Psoas muscle (tissue), 8 donors: ENCODE measurements around the gene OCEL1. TPM values are rescaled to one million over a fixed set of nuclear protein-coding genes. Genes with fewer than 3 reads are reported as not detected.

ENCODE experiments used
- ATAC-seq, 4 donors: fragments of 200-7000 bp; cut with Tn5 transposase; one replicate each; pipeline ENCODE4 v1.9.1; 2020; ENCODE audit warnings: moderate library complexity in 3 of 4, mild to moderate bottlenecking in 2 of 4
- DNase-seq, 2 donors: peaks; one replicate each; pipeline ENCODE4 v3.0.0-alpha.2; 2020
- H3K27ac ChIP-seq: fragments of 200-600 bp; one replicate; pipeline ENCODE4 v1.8.0; 2022
- H3K27me3 ChIP-seq, 3 donors: fragments of 200-600 bp in 1 of 3; one replicate each; pipeline versions ENCODE4 v1.6.1 to v1.8.0; 2013 to 2022; ENCODE audit warnings: low read length in 2 of 3, mild to moderate bottlenecking in 2 of 3, moderate library complexity in 1 of 3; ENCODE audit not compliant: insufficient read depth in 3 of 3
- H3K36me3 ChIP-seq, 2 donors: fragments of 200-600 bp in 1 of 2; one replicate each; pipeline versions ENCODE4 v1.6.1 to v1.8.0; 2013 to 2022; ENCODE audit warnings: low read depth in 1 of 2, mild to moderate bottlenecking in 1 of 2, moderate library complexity in 1 of 2; ENCODE audit not compliant: insufficient read depth in 1 of 2
- H3K4me1 ChIP-seq: fragments of 200-600 bp; one replicate; pipeline ENCODE4 v1.8.0; 2022
- H3K4me3 ChIP-seq: fragments of 200-600 bp; one replicate; pipeline ENCODE4 v1.8.0; 2022; ENCODE audit warnings: mild to moderate bottlenecking
- H3K9me3 ChIP-seq: fragments of 200-600 bp; one replicate; pipeline ENCODE4 v1.8.0; 2022
- WGBS, 3 donors: extraction: QIAGEN DNeasy Blood & Tissue Kit; methylation state at CpG; one replicate each; pipeline versions ENCODE4 v1.1.6 to v1.1.7; 2013; 5-methylcytosine and 5-hydroxymethylcytosine counted together
- intact Hi-C, 2 donors: fragments of 100-400 bp; cut with DNase I; formaldehyde crosslinking; loops; one replicate each; pipeline versions ENCODE4 v1.11.0 to v1.14.2; 2022
- polyA plus RNA-seq, 3 donors: library from polyadenylated mRNA; stranded (reverse); fragments of 200-250 nt; gene quantifications; one replicate each; pipeline ENCODE4 v1.2.3, GENCODE V29; 2013
- total RNA-seq, 4 donors: library from RNA; stranded (reverse); fragmentation: NEBNext Ultra II Directional in 2 of 4; extraction: Animal tissue kit (Norgen Biotek cat#: 25700) in 2 of 4; gene quantifications; one replicate each; pipeline versions ENCODE4 v1.2.1 to v1.2.4, GENCODE V29; 2021 to 2023
- TF ChIP-seq, protein P1 (sequence below): fragments of 200-600 bp; IDR thresholded peaks from one replicate; pipeline ENCODE4 v1.8.0; 2022; ENCODE audit warnings: antibody characterized with exemption
- donor health status: healthy with polysubstance abuse.
- donor health status: DM: no; HTN: no; CAD: no; lungs with moderate emphysema.
- donor health status: Bipolar disorder and iron deficiency.
- donor health status: healthy.
- donor health status: DM: yes; HTN: yes; CAD: no.
- donor health status: DM: no; HTN: no; CAD: no.
- donor health status: DM: no; HTN: no; CAD: no.
- donor health status: DM: yes; HTN: yes; CAD: no.

The OCEL1 gene
- total and polyA plus RNA-seq, 7 donors, result 15.6 to 37.1 (median 19.6) TPM

DNA sequence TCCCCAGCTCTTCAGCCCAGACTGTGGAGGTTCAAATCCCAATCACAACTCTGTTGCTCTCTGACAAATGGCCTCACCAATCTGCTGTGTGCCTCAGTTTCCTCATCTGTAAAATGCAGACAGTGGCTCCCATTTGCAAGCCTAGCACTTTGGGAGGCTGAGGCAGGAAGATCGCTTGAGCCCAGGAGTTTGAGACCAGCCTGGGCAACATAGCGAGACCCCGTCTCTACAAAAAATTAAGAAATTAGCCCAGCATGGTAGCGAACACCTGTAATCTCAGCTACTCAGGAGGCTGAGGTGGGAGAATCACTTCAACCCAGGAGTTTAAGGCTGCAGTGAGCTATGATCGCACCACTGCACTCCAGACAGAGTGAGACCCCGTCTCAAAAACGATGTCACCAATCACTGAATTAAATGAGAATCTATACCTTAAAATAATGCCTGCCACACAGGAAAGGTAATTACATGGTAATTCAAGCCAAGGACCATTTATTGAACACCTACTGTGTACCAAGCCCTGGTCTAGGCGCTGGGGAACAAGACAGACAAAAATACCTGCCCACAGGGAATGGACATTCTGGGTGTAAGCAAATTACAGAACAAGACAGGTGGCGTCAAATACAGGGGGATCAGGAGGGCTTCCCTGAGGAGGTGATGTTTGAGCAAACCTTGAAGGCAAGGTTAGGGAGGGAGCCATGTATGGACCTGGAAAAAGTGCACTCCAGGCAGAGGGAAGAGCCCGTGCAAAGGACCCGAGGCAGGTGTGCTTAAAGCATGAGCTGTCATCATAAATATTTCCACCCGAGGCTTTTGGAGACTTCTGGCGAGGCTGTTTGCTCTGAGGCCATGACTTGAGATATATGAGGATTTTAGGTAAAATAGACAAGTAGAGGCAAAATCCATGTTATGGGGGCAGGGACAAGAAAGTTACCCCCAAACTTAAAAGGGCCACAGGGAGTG lies 12.0 kb downstream of the OCEL1 start:
- intact Hi-C loops, result no loop called here
- H3K4me1 ChIP-seq, result peaks cover 35% of the 10 kb centered on the region

DNA sequence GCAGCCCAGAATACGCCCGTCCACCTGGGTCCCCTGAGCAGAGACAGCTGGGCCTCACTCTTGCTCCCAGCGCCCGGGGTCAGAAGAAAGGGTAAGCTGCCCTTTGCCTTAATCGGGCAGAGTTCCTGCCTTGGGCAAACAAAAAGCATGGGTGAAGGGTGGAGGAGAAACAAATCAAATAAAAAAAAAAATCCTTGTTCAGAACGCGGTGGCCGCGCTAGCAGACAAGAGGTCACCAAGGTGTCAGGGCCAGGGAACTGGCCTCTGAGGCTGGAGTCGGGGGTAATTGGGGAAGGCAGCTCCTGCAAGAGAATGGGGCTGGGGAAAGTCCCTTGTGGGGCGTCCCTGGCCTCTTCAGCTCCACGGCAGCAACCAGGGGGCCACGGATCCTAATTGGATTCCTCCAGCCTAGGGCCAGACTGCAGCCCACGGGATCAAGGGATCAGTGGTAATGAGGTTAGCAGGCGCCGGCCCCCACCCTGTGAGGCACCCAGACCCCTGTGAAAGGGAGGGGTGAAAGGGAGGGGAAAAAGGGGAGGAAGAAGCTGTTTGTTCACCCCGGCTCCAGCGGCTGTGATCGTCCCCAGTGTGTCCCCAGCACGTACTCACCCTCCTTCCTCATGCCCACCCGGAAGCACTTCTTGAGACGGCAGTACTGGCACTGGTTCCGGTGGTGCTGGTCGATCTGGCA lies 14.2 kb downstream of the OCEL1 start:
- Histone ChIP-seq H3K27me3 (no peaks in the 10 kb centered on the region), H3K4me3 (no peak overlapping the region), H3K9me3 (no peaks in the 10 kb centered on the region), H3K36me3 (peaks cover 3 to 34% of the 10 kb centered on the region in 2 donors), H3K27ac (no peak overlapping the region), H3K4me1 (peaks cover 30% of the 10 kb centered on the region)
- intact Hi-C loops, result no loop called here
- no peak for ATAC-seq
- TF ChIP-seq, protein P1, sequence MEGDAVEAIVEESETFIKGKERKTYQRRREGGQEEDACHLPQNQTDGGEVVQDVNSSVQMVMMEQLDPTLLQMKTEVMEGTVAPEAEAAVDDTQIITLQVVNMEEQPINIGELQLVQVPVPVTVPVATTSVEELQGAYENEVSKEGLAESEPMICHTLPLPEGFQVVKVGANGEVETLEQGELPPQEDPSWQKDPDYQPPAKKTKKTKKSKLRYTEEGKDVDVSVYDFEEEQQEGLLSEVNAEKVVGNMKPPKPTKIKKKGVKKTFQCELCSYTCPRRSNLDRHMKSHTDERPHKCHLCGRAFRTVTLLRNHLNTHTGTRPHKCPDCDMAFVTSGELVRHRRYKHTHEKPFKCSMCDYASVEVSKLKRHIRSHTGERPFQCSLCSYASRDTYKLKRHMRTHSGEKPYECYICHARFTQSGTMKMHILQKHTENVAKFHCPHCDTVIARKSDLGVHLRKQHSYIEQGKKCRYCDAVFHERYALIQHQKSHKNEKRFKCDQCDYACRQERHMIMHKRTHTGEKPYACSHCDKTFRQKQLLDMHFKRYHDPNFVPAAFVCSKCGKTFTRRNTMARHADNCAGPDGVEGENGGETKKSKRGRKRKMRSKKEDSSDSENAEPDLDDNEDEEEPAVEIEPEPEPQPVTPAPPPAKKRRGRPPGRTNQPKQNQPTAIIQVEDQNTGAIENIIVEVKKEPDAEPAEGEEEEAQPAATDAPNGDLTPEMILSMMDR, result no peak
- WGBS, 3 donors, result 66 to 71% (median 66%) methylated on average over 24 of the region's 24 CpGs
- DNase-seq, result no peak

More for the DNA sequence above, 12.0 kb downstream of the OCEL1 start:
- DNase-seq, result no peak
- H3K27me3 ChIP-seq, result no peaks in the 10 kb centered on the region
- 90 to 95% (median 90%) methylated on average over 13 of the region's 13 CpGs for WGBS, 3 donors
- H3K36me3 ChIP-seq, result peaks cover 3 to 39% of the 10 kb centered on the region in 2 donors
- TF ChIP-seq, protein P1, result no peak
- no peaks in the 10 kb centered on the region for H3K9me3 ChIP-seq
- no peak for ATAC-seq
- no peak overlapping the region for H3K4me3 ChIP-seq
- no peak overlapping the region for H3K27ac ChIP-seq

DNA sequence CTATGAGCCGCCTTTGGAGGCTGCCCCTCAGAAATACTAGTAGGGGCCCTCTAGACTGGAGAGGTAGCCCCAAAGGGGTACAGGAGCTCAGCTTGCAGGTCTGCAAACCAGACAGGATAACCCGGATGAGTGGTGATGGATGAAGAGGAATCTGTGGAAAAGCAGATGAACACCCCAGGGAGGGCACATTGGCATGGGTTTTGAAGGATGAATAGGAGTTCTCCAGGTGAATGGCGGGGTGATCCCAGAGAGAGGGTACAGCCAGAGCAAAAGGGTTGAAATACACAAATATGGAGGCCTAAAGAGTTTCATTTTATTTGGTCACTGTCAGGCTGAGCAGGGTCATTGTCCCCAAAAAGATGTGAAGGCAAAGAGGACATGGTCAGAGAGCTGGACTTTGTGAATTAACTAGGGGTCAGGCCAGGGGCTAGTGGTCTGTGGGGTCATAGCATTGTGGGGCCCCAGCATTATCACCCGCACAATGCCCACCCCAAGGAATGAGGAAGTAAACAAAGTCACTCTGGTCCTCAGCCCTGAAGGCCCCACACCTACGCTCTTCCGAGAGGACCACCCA lies 14.9 kb downstream of the OCEL1 start:
- WGBS, 3 donors, result 92 to 96% (median 95%) methylated on average over 6 of the region's 6 CpGs
- Histone ChIP-seq H3K4me1 (peaks cover 27% of the 10 kb centered on the region), H3K9me3 (no peaks in the 10 kb centered on the region), H3K36me3 (peaks cover 3 to 34% of the 10 kb centered on the region in 2 donors), H3K4me3 (peak overlapping the region; percentile 1), H3K27me3 (no peaks in the 10 kb centered on the region), H3K27ac (peak overlapping the region; percentile 84)
- DNase-seq (no peak), ATAC-seq (no peak)
- TF ChIP-seq, protein P1, result no peak
- intact Hi-C loops, result no loop called here

- no peaks in the 10 kb centered on the region for H3K27me3 ChIP-seq
- 60 to 65% (median 63%) methylated on average over 7 to 8 of the region's 8 CpGs for WGBS, 3 donors
- DNase-seq, result no peak
- TF ChIP-seq, protein P1, result no peak
- no peaks in the 10 kb centered on the region for H3K9me3 ChIP-seq
- H3K4me1 ChIP-seq, result peaks cover 35% of the 10 kb centered on the region
- peak overlapping the region; percentile 85 for H3K4me3 ChIP-seq
- intact Hi-C loops, result no loop called here
- peaks cover 3 to 25% of the 10 kb centered on the region in 2 donors for H3K36me3 ChIP-seq
- peak overlapping the region; percentile 84 for H3K27ac ChIP-seq
- ATAC-seq, result no peak
Observed at GRCh38 chr19:17242431-17243208, 16.6 kb downstream of the OCEL1 start.
